ENCODE data around the gene SEZ6.

Gene SEZ6

DNA sequence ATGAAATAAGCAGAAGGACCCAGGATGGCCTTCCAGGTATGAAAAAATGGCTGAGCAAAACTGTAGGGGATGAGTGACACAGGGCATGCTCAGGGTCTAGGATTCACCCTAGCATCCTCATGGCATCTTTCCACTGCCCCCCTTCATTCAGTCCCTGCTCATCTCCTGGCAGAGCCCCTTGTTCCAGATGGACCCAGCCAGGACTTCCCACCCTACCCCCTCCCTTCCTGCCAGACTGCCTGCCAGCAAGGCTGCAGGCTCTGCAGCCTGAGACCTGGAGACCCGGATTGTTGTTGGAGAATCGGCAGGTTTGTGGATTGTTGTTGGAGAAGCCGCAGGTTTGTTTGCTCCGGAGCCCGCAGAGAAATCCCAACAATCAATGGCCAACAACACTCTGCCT, 6.6 kb downstream of the SEZ6 start:
- TF ChIP-seq, protein P1, sequence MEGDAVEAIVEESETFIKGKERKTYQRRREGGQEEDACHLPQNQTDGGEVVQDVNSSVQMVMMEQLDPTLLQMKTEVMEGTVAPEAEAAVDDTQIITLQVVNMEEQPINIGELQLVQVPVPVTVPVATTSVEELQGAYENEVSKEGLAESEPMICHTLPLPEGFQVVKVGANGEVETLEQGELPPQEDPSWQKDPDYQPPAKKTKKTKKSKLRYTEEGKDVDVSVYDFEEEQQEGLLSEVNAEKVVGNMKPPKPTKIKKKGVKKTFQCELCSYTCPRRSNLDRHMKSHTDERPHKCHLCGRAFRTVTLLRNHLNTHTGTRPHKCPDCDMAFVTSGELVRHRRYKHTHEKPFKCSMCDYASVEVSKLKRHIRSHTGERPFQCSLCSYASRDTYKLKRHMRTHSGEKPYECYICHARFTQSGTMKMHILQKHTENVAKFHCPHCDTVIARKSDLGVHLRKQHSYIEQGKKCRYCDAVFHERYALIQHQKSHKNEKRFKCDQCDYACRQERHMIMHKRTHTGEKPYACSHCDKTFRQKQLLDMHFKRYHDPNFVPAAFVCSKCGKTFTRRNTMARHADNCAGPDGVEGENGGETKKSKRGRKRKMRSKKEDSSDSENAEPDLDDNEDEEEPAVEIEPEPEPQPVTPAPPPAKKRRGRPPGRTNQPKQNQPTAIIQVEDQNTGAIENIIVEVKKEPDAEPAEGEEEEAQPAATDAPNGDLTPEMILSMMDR (IDR thresholded peaks at IDR 0.05): no peak

DNA sequence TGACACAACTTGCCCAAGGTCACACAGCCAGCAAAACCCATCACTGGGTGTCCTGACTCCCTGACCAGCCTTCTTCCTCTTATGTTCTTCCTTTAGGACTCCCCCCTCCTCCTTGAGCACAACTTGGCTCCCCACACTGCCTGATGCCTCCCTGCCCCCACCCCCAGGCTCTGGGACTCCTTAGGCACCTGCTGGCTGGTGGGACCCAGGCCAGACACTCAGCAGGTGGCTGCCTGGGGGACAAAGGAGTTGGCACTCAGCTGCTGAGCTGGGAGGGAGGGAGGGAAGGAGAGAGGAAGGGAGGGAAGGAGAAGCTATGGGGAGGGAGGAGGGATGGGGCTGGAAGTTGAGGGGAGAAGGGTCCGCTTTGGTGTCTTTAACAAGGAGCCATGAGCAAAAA, 8.0 kb downstream of the SEZ6 start:
- TF ChIP-seq, protein P1 (IDR thresholded peaks at IDR 0.05): no peak

DNA sequence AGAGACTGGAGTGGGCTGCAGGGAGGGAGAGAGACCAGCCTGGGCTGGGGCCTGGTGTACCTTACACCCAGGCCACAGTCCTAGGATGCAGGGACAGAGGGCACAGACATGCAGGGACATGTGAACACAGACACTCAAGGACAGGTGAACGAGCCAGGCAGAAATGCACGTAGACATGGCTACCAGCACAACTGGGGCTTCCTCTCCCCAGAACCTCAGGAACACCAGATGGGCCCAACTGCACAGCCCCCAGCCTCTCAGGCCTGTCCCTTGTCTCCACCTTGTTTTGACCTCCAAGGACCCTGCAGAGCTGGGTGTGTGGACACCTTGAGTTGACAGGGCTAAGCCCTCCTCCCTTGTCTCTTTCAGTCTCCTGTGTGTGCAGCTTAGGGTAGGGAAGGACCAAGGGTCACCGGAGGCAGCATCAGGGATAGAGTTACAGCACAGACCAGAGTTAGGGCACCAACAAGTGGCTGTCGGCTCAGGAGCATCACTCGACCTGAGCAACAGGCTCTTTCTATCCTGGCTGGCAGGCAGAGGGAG, 9.2 kb downstream of the SEZ6 start:
- TF ChIP-seq, protein P1 (IDR thresholded peaks at IDR 0.05): no peak

DNA sequence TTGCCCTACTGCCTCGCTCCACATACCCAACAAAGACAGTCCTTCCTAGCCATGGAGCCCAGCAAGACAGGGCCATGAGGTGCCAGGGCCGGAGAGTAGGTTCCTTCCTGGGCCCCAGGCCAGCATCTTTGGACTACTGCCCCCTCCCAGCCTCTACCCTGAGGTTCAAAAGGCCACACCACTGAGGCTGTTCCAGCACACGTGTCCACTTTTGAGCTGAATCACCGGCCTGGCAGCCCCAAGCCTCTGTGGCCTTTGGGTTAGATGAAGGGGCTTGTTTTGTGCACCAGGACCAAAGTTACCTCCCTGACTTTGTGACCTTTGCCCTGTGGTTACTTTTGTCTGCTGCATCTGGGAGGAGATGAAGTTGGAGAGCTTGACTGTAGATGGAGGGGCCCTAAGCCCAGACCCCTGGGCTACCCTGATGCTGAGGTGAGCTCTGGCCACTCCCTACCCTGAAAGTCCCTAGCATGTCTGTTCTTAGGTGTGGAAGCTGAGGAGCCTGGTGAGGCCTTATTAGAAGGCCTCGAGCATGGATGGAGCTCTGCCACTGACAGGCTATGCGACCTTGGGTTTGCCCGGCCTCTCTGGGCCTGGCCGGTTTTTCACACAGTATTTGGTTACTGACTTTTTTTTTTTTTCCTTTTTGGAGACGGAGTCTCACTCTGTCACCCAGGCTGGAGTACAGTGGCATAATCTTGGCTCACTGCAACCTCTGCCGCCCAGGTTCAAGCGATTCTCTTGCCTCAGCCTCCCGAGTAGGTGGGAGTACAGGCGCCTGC, 12.0 kb downstream of the SEZ6 start:
- TF ChIP-seq, protein P1 (IDR thresholded peaks at IDR 0.05): no peak

DNA sequence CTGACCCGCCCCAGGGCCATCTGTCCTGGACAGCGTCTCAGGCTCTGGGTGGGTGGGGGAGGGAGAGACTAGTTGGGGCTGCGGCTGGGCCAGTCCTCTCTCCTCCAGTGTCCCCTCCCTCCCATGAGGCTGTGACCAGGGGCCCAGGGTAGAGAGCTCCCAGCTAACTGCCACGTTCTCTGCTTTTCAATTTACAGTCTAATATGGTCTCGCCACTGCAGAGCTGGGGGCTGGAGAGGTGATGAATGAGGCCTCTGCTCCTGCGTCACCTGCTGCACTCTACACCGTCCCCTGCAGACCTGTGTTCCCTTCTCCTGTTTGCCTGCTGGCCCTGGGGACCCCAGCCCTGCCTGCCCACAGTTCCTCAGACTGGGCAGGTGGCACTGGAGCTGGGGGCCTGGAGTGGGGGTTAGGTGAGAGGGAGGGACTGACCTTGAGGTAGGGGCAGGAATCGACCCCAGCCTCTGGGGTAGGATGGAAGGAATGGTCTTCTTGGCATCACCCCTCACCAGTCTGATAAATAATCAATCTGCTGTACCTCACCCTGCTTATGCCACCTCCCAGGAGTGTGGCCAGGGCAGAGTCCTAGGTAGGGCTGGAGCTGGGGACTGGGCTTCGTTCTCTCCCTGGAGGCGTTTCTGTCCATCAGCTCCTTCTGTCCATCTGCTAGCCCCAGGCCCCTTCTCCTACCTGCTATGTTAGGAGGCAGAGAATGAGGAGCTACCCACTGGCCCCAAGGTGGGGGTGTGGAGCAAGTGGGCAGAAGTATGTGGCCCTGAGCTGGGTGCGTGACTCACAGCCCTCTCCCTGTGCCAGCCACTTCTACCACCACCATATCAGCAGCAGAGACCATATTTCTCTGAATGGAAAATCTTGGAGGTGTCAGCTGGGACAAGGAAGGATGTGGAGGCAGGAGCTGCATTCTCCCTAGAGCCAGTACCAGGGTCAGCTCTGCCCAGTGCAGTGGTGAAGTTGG, 12.9 kb downstream of the SEZ6 start:
- TF ChIP-seq, protein P1 (IDR thresholded peaks at IDR 0.05): no peak

DNA sequence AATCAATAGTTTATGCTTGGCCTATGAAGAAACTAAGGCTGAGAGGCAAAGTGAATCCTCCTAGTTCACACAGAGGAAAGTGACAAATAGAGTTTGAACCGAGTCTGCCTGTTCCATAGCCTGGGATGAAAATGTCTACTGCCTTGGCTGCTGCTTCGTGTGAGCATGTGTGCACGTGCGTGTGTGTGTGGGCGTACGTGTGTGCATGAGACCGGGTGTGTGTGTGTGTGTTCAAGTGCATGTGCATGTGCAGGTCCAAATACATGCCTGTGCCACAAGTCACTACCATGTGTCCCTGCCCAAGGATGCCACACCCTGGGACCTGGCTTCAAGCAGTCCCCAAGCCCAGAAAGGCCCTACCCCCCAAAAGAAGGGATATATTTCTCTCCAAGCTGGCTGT, 13.6 kb downstream of the SEZ6 start:
- TF ChIP-seq, protein P1 (IDR thresholded peaks at IDR 0.05): no peak

DNA sequence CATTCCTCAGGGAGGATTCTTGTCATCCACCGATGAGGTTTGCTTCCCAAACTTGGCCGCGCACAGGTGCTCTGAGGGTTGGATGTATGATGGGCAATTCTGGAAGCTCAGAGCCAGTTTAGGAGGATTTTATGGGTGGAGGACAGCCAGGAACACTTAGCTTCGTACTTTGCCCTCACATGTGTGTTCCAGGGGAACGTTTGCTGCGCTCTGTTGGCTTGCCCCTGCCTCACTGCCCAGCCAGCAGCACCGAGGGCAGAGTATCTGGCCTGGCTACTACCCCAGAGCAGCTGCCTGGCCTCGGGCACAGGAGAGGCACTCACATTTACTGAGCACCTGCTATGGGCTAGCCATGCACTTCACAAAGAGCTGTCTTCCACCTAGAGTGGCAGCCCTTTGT, 14.1 kb downstream of the SEZ6 start:
- TF ChIP-seq, protein P1 (IDR thresholded peaks at IDR 0.05): no peak

All from LNCAP (cell line).